HG02840 (cell line): ENCODE data around the gene RAB3C.

Source experiments
- ATAC-seq: cut with Tn5 transposase; IDR thresholded peaks from one replicate; pipeline ENCODE4 v1.9.1; 2021; ENCODE audit warnings: mild to moderate bottlenecking, moderate library complexity, moderate number of reproducible peaks; ENCODE audit not compliant: unreplicated experiment, low FRiP score

Gene RAB3C

DNA sequence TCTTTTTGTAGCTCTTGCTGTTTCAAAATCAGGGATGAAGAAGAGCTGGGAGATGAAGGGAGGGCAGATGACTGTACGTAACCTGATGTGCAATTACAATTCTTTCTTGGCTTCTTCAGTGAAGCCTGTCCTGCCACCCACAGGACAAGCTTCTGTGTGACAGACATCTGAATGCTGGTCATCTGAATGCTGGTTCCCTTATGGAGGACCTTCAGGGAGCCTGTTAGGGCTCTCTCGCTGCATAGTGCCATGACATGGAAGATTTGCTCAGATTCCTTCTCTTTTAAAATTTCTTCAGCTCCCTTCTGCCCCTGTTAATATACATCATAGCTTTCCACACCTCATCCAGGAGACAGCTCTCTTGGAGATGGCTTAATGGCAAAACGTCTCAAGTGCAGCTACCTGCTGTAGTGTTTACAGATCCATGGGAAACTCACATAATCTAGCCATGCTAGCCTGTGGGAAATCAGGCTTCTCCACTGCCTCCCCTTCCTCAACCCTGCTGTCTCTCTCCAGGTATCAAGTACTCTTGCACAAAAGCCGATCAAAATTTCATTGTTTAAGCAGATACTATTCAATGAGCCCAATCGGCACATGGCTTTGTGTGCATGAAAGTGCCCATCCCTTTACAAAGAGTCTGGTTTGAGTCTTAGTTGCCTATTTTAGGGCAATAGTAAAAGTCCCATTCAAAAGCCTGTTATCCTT is 134.6 kb downstream of the RAB3C start:
- no peak for ATAC-seq

DNA sequence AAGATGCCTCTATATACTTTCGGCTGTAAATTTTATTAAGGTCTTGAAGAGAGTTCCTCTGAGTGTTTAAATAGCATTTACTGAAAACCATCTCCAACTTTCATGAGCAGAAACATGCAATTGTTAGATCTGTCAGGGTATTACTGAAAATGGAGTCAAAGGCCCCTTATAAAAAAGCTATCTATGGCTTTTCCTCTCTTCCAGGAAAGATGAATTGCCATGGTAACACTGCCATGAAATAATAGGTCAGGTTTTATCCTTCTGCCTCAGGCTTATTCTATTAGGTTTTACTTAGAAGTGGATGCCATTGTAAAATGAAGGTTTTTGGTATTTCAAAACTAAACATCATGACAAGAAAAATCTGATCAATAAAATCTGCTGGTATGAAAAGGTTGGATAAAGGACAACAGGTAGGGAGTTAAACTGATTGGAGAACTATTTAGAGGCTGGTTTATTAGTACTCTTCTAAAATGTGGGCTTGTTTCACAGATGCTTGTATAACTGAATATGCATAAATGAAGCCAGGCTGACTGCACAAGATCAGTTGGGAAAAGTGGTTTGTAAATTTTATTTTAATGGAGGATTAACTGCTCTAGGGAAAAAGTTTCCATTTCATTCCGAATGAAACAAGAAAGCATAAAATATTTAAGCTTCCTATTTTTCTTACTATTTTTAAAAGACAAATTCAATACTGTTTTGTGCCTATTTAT is 135.5 kb downstream of the RAB3C start:
- ATAC-seq: no peak

DNA sequence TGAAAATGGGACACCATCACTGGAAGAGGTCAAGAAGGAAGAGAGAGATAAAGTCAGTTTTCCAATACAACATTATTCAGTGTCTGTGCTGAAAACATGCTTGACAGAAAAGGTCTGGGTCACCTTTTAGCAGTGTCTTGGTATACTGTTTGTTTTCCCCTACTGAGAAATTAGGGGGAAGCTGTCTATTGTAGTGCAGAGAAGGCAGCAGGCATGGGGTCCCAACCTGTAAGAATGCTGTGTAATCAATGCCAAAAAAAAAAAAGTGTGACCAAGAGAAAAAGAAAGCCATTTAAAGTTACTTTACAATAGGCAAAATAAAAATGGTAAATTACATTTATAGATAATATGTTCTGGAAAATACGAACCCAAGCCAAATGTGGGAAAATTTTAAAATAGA is 139.3 kb downstream of the RAB3C start:
- no peak for ATAC-seq

DNA sequence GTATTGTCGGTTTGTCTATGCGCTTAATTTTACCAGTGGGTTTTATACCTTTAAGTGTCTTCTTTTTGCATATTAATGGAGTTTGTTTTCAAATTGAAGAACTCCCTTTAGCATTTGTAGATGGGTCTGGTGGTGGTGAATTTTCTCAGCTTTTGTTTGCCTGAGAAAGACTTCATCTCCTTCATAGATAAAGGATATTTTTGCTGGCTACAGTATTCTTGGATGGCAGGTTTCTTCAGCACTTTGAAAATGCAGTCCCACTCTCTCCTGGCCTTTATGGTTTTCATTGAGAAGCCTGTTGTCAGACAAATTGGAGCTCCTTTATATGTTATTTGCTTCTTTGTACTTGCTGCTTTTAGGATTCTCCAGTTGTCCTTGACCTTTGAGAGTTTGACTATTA is 142.1 kb downstream of the RAB3C start:
- no peak for ATAC-seq

DNA sequence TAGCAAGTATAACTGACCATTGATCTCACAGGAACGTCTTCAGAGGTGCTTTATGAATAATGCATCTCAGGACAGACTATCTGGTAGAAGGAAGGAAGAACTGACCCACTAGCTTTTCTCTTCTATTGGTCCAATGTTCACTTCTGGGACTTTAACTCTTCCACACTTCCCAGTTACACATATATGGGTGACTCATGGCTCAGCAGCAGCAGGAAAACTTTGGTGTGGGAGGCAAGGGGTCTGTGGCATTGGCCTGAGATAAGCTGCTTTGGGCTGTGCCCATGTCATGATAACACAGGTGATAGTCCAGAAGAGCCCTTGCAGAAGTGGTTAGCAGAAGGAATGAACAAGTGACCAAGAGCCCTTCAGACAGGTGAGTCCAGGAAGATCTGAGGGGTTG is 148.8 kb downstream of the RAB3C start:
- ATAC-seq: no peak

DNA sequence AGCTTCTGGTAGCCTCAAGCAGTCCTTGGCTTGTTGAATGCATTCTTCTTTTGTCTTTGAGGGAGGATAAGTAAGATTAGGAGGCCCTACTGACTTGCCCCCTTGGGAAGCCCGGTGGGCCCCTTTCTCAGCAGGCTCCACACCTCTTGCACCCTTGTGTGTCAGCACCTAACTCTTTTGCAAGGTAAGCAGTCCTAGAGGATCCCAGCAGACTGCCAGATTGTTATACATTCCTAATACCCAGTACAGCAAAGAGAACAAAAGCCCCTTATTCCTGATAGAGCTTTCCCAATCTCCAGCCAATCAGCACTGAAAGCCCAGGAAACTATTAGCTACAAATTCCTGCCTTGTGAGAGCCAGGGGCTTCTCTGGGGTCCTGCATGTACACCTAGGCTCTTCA is 152.8 kb downstream of the RAB3C start:
- no peak for ATAC-seq

DNA sequence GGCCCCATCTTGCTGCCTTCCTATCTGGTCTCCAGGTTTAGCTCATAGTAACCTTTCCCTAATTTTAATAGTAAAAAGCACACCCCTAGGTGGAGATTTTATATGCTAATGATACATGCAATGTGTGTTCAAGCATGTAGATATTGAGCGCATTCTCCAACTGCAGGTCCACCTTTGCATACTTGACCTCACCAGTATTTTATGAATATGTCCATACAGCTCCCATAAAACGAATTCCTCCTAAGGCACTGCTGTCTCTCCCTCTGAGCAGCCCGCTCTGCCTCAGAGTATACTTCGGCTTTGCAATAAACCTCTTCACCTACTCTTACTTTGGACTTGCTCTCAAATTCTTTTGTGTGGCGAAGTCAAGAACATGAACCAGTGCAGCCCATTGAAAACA is 153.3 kb downstream of the RAB3C start:
- no peak for ATAC-seq

DNA sequence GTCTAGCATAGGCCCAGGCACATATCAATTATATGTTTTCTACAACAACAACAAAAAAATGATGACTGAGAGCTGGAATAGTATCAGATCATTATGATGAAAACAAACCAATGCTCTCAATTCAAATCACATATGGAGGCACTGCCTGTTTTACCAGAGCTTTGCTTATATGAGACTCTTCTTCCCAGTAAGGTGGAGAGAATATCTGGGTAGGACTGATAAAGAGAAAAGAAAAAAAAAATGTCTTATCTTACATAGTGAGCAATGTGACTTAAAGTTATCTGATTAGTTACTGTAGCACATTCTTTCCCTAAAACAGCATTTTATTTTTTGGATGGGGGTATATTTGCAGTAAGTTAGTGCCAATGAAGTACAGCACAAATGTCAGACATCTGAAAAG is 154.8 kb downstream of the RAB3C start:
- ATAC-seq: no peak

DNA sequence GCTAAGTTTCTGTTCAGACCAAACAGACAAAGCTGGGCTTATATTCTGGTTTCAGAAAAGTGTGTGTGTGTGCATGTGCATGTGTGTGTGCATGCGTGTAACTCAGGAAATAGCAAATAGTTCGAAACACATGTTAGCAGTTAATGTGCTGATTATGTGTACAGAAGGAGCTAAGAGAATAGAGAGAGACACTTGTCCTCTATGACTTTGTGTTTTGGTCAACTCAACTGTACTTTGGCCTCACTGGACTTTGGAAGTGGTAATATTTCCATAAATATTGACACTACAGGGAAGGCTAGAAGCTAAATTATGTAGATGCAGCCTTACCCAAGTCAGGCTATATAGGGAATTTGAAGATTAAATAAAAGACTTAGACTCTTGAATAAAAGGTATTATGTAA is 155.5 kb downstream of the RAB3C start:
- no peak for ATAC-seq

DNA sequence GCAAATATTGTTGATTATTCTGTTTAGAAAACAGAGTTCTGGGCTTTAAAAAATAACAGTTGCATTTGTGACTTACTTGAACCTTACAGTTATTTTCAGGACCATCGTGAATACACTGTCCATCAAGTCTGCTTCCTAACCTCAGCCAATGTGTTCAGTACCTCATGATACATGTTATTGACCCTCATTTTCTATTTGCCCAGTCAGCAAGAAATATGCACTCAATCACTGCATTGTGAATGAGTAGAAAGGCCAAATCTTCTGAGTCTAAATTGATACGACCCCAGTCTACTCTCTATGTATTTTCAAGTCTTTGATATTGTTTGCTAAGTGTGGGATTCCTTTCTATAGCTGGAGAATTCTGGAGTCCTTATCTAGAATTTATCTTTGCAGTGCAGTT is 156.2 kb downstream of the RAB3C start:
- no peak for ATAC-seq

DNA sequence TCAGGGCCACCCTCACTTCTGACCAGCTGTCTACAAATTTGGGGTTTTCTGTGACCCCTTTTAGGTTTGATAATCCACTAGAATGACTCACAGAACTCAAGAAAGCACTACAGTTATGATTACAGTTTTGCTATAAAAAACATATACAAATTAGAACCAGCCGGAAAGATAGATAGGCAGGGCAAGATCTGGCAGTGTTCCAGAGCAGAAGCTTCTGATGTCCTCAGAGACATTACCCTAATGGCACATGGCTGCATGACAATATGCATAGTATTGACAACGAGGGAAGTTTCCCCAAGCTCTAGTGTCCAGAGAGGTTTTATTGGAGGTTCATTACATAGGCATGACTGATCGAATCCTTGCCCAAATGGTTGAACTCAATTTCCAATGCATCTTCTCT is 158.1 kb downstream of the RAB3C start:
- no peak for ATAC-seq

DNA sequence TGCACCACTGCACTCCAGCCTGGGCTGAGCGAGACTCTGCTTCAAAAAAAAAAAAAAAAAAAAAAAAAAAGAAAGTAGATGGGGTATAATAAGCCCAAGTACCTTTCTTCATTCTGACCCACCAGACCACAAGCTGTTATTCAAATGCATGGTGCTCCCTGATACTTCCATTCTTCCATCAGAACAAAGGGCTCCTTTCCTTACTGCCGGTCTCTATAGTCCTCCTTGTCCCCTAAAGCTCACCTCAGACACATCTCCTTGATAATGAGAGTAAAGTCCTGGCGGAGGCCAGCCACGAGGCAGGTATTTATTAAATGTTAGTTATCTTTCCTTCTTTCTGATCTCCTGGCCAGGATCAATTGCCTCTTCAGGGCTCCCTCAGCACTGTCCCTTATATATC is 162.5 kb downstream of the RAB3C start:
- ATAC-seq: no peak

DNA sequence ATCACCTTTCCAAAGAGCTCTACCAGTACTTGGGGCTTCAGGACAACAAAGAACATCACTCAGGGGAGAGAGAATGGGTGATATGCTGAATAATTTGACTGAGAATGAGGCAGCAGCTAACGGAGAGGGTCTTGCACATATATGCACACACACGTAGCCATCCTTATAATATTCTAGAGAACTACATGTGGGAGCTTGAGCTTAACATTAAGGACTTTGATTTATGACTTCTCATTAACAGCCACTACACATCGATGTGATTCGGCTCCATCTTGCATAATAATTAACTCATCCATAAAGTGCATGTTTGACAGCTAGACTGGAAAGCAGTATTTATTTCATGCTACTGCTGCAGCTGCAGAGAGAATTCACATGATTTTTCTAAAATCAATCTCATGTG is 163.4 kb downstream of the RAB3C start:
- ATAC-seq: no peak

DNA sequence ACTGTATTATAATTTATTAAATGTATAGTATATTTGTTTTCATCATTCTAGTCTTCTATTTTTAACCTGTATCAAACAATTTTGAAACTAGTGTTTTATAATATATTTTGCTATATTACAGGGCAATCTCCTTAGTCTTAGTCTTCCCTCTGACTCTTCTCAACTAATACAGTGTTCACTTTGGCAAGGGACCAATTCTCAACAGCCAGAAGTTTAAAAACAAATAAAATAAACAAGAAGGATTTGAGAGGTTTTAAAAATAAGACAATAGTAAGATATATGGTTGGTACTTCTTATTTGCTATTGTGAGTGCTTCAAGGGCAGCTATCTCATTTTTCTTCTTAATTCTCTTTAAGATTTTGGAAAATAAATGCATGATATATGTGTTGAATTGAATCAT is 167.2 kb downstream of the RAB3C start:
- ATAC-seq: no peak

DNA sequence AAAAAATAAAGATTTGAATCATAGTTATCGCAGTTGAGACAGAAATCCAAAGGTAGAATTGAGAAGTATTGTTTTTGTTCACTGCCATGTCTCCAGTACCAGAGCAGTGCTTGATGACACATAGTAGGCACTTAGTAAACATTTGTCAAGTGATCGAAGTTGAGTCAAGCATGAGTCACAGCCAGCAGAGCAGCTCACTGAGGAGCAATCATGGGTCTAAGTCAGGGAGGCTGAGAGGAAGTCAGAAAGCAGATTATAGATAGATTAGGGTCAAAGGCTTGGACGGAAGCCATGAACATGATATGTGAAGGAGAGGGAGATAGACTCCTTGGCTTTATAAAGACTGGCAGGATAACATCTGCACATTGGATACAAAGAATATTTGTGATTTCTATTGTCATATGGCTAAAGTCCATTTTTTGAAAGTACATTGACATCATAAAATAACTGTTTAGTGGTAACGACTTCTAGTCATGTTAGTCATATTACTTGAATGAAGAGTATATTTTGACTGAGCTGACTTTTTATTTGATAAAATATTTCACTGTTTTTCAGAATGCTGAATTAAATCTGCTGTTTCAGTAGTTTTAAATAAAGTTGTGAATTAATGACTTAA is 168.5 kb downstream of the RAB3C start:
- no peak for ATAC-seq

DNA sequence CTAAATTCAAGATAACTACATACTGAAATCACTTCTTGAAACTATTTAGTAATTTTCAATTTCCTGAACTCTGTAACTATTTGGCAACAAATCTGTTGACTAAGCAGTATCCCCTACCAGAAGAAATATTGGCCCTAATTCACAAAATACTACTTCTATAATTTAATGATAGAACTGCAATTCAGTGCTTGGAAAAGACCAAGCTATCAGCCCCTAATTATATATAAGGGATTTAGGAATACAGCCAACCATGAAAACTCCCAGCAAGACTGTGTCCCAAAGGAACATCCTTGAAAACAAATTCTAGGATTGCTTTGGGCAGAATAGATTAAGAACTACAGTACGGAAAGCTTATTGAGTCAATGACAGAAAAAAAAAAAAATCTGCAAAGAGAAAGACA is 169.2 kb downstream of the RAB3C start:
- no peak for ATAC-seq

DNA sequence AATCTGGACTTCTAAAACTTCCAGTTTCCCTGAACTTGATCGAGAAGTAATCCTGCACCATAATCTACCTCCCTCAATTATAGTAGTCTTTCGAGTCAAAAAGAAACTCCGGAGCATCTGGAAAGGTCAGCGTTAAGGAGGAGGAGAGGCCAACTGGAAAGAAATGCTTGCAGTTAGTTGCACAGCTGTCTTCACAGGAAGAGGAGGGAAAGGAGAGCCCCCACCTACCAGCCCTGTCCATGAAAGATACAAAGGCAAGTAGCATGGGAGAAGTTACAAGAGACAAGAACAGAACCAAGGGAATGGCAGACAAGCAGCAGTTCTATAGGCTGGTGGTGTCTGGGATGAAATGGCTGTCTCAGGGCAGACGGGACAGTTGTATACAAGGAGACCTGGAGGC is 170.6 kb downstream of the RAB3C start:
- ATAC-seq: no peak

DNA sequence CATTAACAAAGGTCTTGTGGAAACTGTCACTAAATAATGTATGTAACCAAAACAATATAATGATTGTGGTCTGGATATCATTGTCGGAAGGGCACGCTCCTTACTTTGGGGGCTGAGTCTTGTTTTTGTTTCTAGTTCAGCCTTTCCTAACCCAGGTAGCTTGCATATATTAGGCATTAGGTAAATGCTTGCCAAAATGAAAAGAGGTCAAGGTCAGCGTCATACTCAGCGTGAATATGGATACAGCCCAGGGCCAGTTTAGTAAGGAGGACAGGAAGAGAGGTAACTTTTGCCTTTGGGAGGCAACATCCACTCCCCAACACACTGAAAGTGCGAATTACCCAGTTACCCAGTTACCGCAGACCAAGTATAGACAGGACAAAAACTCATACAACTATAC is 171.4 kb downstream of the RAB3C start:
- no peak for ATAC-seq

DNA sequence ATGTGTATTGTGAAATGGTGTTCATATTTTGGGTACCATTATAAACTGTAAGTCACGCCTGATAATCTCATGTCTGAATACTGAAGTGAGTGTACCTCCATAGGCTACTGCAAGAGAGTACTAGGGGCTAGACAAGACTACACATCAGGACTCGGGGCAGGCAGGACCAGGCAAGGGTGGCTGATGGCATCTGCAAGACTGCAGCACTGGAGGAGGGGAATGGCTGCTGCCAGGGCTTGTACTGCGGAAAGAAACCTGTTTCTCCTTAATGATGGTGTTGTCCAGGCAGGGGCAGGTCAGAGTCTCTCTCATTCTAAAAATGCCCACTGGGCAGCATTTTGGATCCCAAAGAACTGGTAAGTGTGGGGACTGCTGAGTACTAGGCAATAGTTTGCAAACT is 172.5 kb downstream of the RAB3C start:
- ATAC-seq: no peak

DNA sequence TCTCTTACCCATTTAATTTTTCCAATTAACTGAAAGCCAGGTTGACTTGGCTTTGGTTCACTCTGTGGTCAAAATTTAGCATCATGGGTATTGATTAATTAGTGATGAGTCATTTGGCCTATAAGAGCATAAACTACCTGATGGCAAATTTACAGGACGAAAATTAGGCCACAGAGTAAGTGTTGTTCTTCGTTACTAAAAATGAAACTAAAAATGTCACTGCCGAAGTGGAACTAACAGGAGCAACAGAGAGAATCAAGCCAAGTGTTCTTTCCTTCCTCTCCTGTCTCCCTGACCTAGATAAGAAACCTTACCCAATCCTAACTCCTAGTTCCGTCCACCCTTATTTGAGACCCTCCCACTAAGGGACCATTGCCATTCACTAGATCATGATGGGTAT is 176.9 kb downstream of the RAB3C start:
- ATAC-seq: peak; percentile 84

DNA sequence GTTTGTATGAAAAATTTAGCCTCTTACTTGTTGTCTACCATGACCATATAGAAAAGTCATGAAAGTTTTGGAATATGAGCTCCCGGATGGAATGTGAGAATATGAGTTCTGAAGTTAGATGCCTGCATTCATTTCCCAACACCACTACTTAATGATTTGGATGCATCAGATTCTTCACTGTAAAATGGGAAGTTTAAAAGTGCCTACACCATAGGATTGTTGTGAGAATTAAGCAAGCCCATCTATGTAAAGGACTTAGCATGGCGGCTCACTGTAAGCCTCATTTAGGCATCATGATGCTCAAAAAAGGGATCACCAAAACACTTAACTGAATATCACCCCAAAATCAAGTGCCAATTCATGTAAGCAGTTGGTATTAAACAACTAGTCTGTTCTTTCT is 177.3 kb downstream of the RAB3C start:
- no peak for ATAC-seq

DNA sequence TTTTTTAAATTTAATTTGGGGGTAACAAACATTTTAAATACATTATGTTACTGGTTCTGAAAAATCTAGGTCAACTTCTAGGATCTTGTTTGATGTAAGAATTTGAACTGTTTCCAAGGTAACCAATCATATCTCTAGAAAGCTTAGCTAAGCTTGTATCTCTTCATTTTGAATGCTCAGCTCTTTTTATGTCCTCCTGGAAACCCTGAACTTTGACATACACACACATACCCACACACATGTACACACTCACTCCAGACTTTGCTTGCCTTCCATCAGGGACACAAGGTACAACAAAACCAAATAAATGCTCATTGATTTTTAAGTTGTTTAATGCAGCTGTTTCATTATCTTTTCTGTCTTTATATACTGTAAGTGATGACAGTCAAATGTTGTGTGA is 178.5 kb downstream of the RAB3C start:
- ATAC-seq: no peak
